GM10847 (cell line): Measurements from ENCODE around the gene CNNM2.

Experiments
- POLR2A ChIP-seq: IDR thresholded peaks from 2 replicates; pipeline ENCODE4 v1.6.1; 2011; ENCODE audit not compliant: insufficient read length; ENCODE audit errors: extremely low read depth

Gene CNNM2

GRCh38 chr10:102985811-102986210 is 67.7 kb downstream of the CNNM2 start:
- no peak for TF ChIP-seq POLR2A

GRCh38 chr10:102988404-102989314 is 70.6 kb downstream of the CNNM2 start:
- no peak for TF ChIP-seq POLR2A

GRCh38 chr10:102994531-102995295 is 76.6 kb downstream of the CNNM2 start:
- TF ChIP-seq POLR2A = no peak

- TF ChIP-seq POLR2A = no peak
Observed at GRCh38 chr10:102996876-102997275, 78.8 kb downstream of the CNNM2 start.

GRCh38 chr10:102997998-102998397 is 79.9 kb downstream of the CNNM2 start:
- no peak for TF ChIP-seq POLR2A

- TF ChIP-seq POLR2A = no peak
Observed at GRCh38 chr10:102998399-102998907, 80.4 kb downstream of the CNNM2 start.

- TF ChIP-seq POLR2A = no peak
Observed at GRCh38 chr10:103007017-103007416, 88.9 kb downstream of the CNNM2 start.

GRCh38 chr10:103013416-103013815 is 95.3 kb downstream of the CNNM2 start:
- TF ChIP-seq POLR2A = no peak

GRCh38 chr10:103019425-103019824 is 101.3 kb downstream of the CNNM2 start:
- no peak for TF ChIP-seq POLR2A

- no peak for TF ChIP-seq POLR2A
Observed at GRCh38 chr10:103021150-103021899, 103.2 kb downstream of the CNNM2 start.

GRCh38 chr10:103021900-103022293 is 103.8 kb downstream of the CNNM2 start:
- no peak for TF ChIP-seq POLR2A

- TF ChIP-seq POLR2A = no peak
Observed at GRCh38 chr10:103025696-103026095, 107.6 kb downstream of the CNNM2 start.

GRCh38 chr10:103038570-103038969 is 120.5 kb downstream of the CNNM2 start:
- TF ChIP-seq POLR2A = no peak

- TF ChIP-seq POLR2A = no peak
Observed at GRCh38 chr10:103040418-103040817, 122.3 kb downstream of the CNNM2 start.

GRCh38 chr10:103041391-103041790 is 123.3 kb downstream of the CNNM2 start:
- TF ChIP-seq POLR2A = no peak

- TF ChIP-seq POLR2A = no peak
Observed at GRCh38 chr10:103042129-103042528, 124.0 kb downstream of the CNNM2 start.

GRCh38 chr10:103042908-103043307 is 124.8 kb downstream of the CNNM2 start:
- TF ChIP-seq POLR2A = no peak
